ENCODE measurements around the gene CLEC3A.

The CLEC3A gene

DNA sequence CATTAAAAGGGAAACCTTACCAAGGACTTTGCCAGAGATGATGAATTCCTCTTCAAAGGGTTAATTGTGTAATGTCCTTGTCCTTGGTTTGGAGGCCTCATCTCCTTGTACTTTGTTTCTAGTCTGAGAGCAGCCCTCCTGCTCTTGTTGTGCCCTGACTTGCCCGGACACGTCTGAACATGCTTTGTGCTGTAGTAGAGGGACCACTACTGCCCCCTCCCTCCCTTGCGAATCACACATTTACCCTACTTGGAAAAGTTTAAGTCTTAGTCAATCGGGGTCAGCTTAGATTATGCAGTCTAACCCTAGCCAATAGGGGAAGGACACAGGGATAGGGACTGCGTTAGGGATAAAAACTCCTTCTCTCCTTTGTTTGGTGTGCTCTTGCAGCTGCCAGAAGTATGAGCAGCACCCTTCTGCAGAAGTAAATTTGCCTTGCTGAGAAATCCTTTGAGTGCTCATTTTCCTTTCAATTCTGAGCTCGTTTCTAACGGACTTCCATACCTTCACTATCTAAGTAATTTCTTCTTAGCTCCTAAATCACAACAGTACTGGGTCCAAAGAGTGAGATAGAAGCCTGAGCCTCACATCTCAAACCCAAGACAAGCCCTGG is 26.4 kb upstream of the CLEC3A start:
- no peaks in the 10 kb centered on the region for H3K36me3 ChIP-seq (ENCODE audit: insufficient read depth, low read length)
- no peak overlapping the region for H3K4me2 ChIP-seq (ENCODE audit: low read length)
- no peak overlapping the region for H3K4me3 ChIP-seq (ENCODE audit: low read length)
- H3K27me3 ChIP-seq (ENCODE audit: control insufficient read depth, insufficient read depth, low read length): no peaks in the 10 kb centered on the region
- no peak overlapping the region for H3K9ac ChIP-seq (ENCODE audit: low read depth, low read length)
- no peaks in the 10 kb centered on the region for H3K4me1 ChIP-seq (ENCODE audit: control insufficient read depth, insufficient read depth, low read length)
- H3K9me3 ChIP-seq (replicated peaks; ENCODE audit: low read length): no peaks in the 10 kb centered on the region

GRCh38 chr16:77998350-77999023 is 23.9 kb upstream of the CLEC3A start:
- Histone ChIP-seq H3K4me3 (ENCODE audit: low read length) (no peak overlapping the region), H3K9ac (ENCODE audit: low read depth, low read length) (no peak overlapping the region), H3K4me1 (ENCODE audit: control insufficient read depth, insufficient read depth, low read length) (no peaks in the 10 kb centered on the region), H3K27me3 (ENCODE audit: control insufficient read depth, insufficient read depth, low read length) (no peaks in the 10 kb centered on the region), H3K4me2 (ENCODE audit: low read length) (no peak overlapping the region), H3K9me3 (replicated peaks; ENCODE audit: low read length) (no peaks in the 10 kb centered on the region), H3K36me3 (ENCODE audit: insufficient read depth, low read length) (no peaks in the 10 kb centered on the region)

- H3K9ac ChIP-seq (ENCODE audit: low read depth, low read length): no peak overlapping the region
- no peaks in the 10 kb centered on the region for H3K27me3 ChIP-seq (ENCODE audit: control insufficient read depth, insufficient read depth, low read length)
- no peaks in the 10 kb centered on the region for H3K36me3 ChIP-seq (ENCODE audit: insufficient read depth, low read length)
- H3K4me1 ChIP-seq (ENCODE audit: control insufficient read depth, insufficient read depth, low read length): no peaks in the 10 kb centered on the region
- no peak overlapping the region for H3K4me3 ChIP-seq (ENCODE audit: low read length)
- no peak overlapping the region for H3K4me2 ChIP-seq (ENCODE audit: low read length)
- H3K9me3 ChIP-seq (replicated peaks; ENCODE audit: low read length): no peaks in the 10 kb centered on the region
Measured at GRCh38 chr16:78001451-78002025, 20.8 kb upstream of the CLEC3A start.

DNA sequence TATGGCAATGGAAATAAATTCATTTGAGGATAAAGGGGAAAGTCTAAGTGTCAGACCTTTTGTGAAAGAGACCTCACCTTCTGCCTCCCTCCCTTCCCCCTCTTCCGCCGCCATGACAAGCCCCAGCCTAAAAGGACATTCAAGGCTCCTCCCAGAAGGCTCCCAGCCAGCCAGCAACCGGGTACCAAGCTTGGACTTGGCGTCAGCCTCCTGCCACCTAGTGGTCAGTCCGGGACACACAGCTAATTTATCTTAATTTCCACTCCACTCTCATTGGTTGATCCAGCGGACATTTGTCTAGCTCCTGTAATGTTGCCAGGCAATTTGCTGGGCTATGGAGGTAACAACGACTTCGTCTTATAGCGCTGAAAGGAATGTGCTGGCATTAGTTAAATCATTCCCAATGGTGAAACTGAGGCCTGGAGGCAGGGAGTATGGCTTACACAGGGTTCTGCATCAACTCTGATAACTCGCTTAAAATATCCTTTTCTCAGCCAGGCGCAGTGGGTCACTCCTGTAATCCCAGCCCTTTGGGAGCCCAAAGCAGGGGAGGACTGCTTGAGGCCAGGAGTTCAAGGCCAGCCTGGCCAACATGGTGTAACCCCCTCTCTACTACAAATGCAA is 19.3 kb upstream of the CLEC3A start:
- no peaks in the 10 kb centered on the region for H3K27me3 ChIP-seq (ENCODE audit: control insufficient read depth, insufficient read depth, low read length)
- H3K4me2 ChIP-seq (ENCODE audit: low read length): no peak overlapping the region
- H3K9ac ChIP-seq (ENCODE audit: low read depth, low read length): no peak overlapping the region
- no peaks in the 10 kb centered on the region for H3K4me1 ChIP-seq (ENCODE audit: control insufficient read depth, insufficient read depth, low read length)
- H3K4me3 ChIP-seq (ENCODE audit: low read length): no peak overlapping the region
- H3K9me3 ChIP-seq (replicated peaks; ENCODE audit: low read length): no peaks in the 10 kb centered on the region
- no peaks in the 10 kb centered on the region for H3K36me3 ChIP-seq (ENCODE audit: insufficient read depth, low read length)

GRCh38 chr16:78004517-78004916 is 17.8 kb upstream of the CLEC3A start:
- no peak overlapping the region for H3K4me2 ChIP-seq (ENCODE audit: low read length)
- H3K4me3 ChIP-seq (ENCODE audit: low read length): no peak overlapping the region
- no peaks in the 10 kb centered on the region for H3K4me1 ChIP-seq (ENCODE audit: control insufficient read depth, insufficient read depth, low read length)
- no peak overlapping the region for H3K9ac ChIP-seq (ENCODE audit: low read depth, low read length)
- no peaks in the 10 kb centered on the region for H3K9me3 ChIP-seq (replicated peaks; ENCODE audit: low read length)
- H3K27me3 ChIP-seq (ENCODE audit: control insufficient read depth, insufficient read depth, low read length): no peaks in the 10 kb centered on the region
- no peaks in the 10 kb centered on the region for H3K36me3 ChIP-seq (ENCODE audit: insufficient read depth, low read length)

DNA sequence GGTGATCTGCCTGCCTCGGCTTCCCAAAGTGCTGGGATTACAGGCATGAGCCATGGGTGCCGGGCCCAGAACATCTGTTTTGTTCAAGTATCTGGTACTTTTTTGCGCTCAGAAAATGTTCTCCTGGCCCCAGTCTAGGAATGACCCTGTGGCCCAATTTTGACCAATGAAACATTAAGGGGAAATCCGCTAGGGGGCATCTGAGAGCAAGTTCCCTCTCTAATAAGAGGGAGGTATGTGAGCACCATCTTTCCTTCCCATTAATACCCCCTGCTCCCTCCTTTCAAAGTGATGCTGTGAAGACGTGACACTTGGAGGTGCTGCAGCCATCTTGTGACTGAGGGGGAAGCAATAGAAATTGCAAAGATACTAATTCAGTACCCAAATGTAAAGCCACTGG is 16.5 kb upstream of the CLEC3A start:
- Histone ChIP-seq H3K4me2 (ENCODE audit: low read length) (no peak overlapping the region), H3K4me1 (ENCODE audit: control insufficient read depth, insufficient read depth, low read length) (no peaks in the 10 kb centered on the region), H3K4me3 (ENCODE audit: low read length) (no peak overlapping the region), H3K36me3 (ENCODE audit: insufficient read depth, low read length) (no peaks in the 10 kb centered on the region), H3K9ac (ENCODE audit: low read depth, low read length) (no peak overlapping the region), H3K27me3 (ENCODE audit: control insufficient read depth, insufficient read depth, low read length) (no peaks in the 10 kb centered on the region), H3K9me3 (replicated peaks; ENCODE audit: low read length) (no peaks in the 10 kb centered on the region)

DNA sequence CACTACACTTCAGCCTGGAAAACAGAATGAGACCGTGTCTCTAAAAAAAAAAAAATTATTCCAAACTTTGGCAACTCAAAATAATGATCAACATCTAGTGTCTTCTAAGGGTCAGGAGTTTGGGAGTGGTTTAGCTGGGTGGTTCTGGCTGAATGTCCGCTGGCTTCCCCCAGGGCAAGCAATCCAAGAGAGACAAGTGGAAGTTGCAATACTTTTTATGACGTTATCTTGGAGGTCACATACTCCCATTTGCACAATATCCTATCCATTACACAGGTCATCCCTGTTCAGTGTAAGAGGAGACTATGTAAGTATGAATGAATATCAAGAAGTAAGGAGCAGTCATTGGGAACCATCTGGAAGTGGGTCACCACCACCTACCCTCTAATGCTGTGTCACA is 15.2 kb upstream of the CLEC3A start:
- no peak overlapping the region for H3K4me3 ChIP-seq (ENCODE audit: low read length)
- H3K4me1 ChIP-seq (ENCODE audit: control insufficient read depth, insufficient read depth, low read length): no peaks in the 10 kb centered on the region
- H3K4me2 ChIP-seq (ENCODE audit: low read length): no peak overlapping the region
- H3K27me3 ChIP-seq (ENCODE audit: control insufficient read depth, insufficient read depth, low read length): no peaks in the 10 kb centered on the region
- H3K9me3 ChIP-seq (replicated peaks; ENCODE audit: low read length): no peaks in the 10 kb centered on the region
- H3K9ac ChIP-seq (ENCODE audit: low read depth, low read length): no peak overlapping the region
- H3K36me3 ChIP-seq (ENCODE audit: insufficient read depth, low read length): no peaks in the 10 kb centered on the region

DNA sequence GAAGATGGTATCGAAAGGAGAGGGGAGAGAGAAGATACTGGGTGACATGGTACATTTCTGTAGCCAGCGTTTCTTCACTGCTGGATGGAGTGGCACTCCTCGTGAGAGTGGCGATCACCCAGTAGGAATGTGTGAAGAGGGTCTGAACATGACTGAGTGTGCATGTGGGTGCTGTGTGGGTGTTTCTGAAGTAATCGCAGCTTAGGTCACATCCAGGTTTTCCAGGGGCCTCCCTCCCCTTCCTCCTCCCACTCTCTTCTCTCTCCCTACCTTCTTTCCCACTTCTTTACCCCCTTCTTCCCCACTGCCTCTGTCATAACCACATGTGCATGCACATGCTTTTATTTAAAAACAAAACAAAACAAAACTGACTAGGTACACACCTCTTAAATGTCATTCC is 1.8 kb downstream of the CLEC3A start:
- Histone ChIP-seq H3K27me3 (ENCODE audit: control insufficient read depth, insufficient read depth, low read length) (no peaks in the 10 kb centered on the region), H3K9ac (ENCODE audit: low read depth, low read length) (no peak overlapping the region), H3K4me1 (ENCODE audit: control insufficient read depth, insufficient read depth, low read length) (no peaks in the 10 kb centered on the region), H3K9me3 (replicated peaks; ENCODE audit: low read length) (no peaks in the 10 kb centered on the region), H3K36me3 (ENCODE audit: insufficient read depth, low read length) (no peaks in the 10 kb centered on the region), H3K4me2 (ENCODE audit: low read length) (no peak overlapping the region), H3K4me3 (ENCODE audit: low read length) (no peak overlapping the region)

- Histone ChIP-seq H3K4me1 (ENCODE audit: control insufficient read depth, insufficient read depth, low read length) (no peaks in the 10 kb centered on the region), H3K36me3 (ENCODE audit: insufficient read depth, low read length) (no peaks in the 10 kb centered on the region), H3K4me3 (ENCODE audit: low read length) (no peak overlapping the region), H3K4me2 (ENCODE audit: low read length) (no peak overlapping the region), H3K27me3 (ENCODE audit: control insufficient read depth, insufficient read depth, low read length) (no peaks in the 10 kb centered on the region), H3K9ac (ENCODE audit: low read depth, low read length) (no peak overlapping the region), H3K9me3 (replicated peaks; ENCODE audit: low read length) (no peaks in the 10 kb centered on the region)
Measured at GRCh38 chr16:78025631-78026030, 3.3 kb downstream of the CLEC3A start.

GRCh38 chr16:78028018-78028417 is 5.7 kb downstream of the CLEC3A start:
- no peak overlapping the region for H3K9ac ChIP-seq (ENCODE audit: low read depth, low read length)
- no peaks in the 10 kb centered on the region for H3K27me3 ChIP-seq (ENCODE audit: control insufficient read depth, insufficient read depth, low read length)
- no peaks in the 10 kb centered on the region for H3K9me3 ChIP-seq (replicated peaks; ENCODE audit: low read length)
- H3K4me1 ChIP-seq (ENCODE audit: control insufficient read depth, insufficient read depth, low read length): no peaks in the 10 kb centered on the region
- no peak overlapping the region for H3K4me2 ChIP-seq (ENCODE audit: low read length)
- H3K36me3 ChIP-seq (ENCODE audit: insufficient read depth, low read length): no peaks in the 10 kb centered on the region
- H3K4me3 ChIP-seq (ENCODE audit: low read length): no peak overlapping the region

GRCh38 chr16:78034530-78034929 is 12.2 kb downstream of the CLEC3A start:
- no peak overlapping the region for H3K4me2 ChIP-seq (ENCODE audit: low read length)
- no peaks in the 10 kb centered on the region for H3K4me1 ChIP-seq (ENCODE audit: control insufficient read depth, insufficient read depth, low read length)
- H3K4me3 ChIP-seq (ENCODE audit: low read length): no peak overlapping the region
- no peaks in the 10 kb centered on the region for H3K36me3 ChIP-seq (ENCODE audit: insufficient read depth, low read length)
- H3K9me3 ChIP-seq (replicated peaks; ENCODE audit: low read length): peaks cover 2% of the 10 kb centered on the region
- no peak overlapping the region for H3K9ac ChIP-seq (ENCODE audit: low read depth, low read length)
- H3K27me3 ChIP-seq (ENCODE audit: control insufficient read depth, insufficient read depth, low read length): no peaks in the 10 kb centered on the region

All from skeletal muscle satellite cell (primary cell).